ENCODE data around the gene KAT6B. TPM values are rescaled to one million over a fixed set of nuclear protein-coding genes. Genes with fewer than 3 reads are reported as not detected.
A peak's percentile ranks its signal among the peaks of the same experiment; 100 is the strongest.

The KAT6B gene
- total and polyA plus RNA-seq, 5 experiments from 2014 or later: 19.0 to 70.3 (median 29.3) TPM

DNA sequence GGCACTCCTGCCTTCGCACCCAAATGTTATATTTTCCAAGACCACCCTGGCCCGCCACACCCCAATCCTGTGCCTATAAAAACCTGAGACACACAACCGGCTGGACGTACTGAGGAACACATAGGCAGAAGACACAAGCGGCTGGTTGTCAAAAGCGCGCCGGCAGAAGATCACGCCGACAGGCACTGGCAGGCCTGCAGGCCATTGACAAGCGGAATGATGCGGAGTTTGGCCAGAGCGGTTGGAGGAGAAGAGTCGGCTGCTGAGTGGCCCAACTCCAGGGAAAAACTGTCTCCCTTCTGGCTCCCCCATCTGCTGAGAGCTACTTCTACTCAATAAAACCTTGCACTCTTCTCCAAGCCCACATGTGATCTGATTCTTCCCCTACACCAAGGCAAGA, 245.4 kb downstream of the KAT6B start:
- POLR2A ChIA-PET: no interaction called here
- Mint-ChIP-seq H3K27me3 (no peaks in the 10 kb centered on the region), H3K36me3 (no peaks in the 10 kb centered on the region), H3K4me1 (peaks cover 5 to 8% (median 6%) of the 10 kb centered on the region in 4 donors), H3K4me3 (peak overlapping the region in 1 of 10 donors; percentile 10), H3K27ac (no peak overlapping the region), H3K9me3 (no peaks in the 10 kb centered on the region)
- ATAC-seq (no peak), DNase-seq (no peak)

DNA sequence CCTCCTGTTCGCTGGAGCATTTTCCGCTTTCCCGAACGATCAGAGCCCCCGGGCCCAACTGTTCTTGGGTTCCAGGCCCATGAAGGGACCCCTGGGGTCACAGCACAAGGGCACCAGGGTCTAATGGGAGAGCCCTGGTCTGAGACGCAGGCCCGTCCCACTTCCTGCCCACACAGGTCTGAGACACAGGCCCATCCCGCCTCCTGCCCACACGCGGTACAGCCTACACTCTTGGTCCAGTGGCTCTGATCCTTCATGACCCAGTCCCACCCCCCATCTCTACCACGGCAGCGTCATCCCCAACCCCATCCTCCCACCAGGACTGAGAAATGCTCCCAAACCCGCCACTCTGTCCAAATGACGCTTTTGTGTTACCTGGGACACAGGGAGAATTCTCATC, 246.3 kb downstream of the KAT6B start:
- Mint-ChIP-seq H3K36me3 (no peaks in the 10 kb centered on the region), H3K9me3 (no peaks in the 10 kb centered on the region), H3K4me3 (no peak overlapping the region), H3K4me1 (peaks cover 5 to 8% (median 6%) of the 10 kb centered on the region in 4 donors), H3K27ac (no peak overlapping the region), H3K27me3 (no peaks in the 10 kb centered on the region)
- ATAC-seq (no peak), DNase-seq (no peak)
- POLR2A ChIA-PET: no interaction called here

DNA sequence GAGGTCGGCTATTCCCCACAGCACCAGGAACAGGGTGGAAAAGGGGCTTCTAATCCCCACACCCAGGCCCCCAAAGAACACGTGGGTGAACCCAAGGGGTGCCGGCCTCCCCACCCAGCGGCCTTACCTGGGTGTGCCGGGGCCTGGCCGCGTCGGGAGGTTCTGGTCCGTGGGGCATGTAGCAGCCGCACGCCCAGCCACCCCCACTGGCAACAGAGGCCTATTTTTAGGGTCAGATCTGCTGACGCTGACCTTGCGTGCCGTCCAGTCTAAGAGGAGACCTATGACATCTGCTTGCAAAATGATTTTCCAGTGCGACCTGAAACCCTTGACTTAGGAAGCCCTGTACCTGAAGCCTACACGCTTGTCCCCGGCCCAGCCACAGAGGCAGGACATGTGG, 247.0 kb downstream of the KAT6B start:
- H3K27me3 Mint-ChIP-seq: no peaks in the 10 kb centered on the region
- no peaks in the 10 kb centered on the region for H3K9me3 Mint-ChIP-seq
- H3K4me3 Mint-ChIP-seq: no peak overlapping the region
- no peaks in the 10 kb centered on the region for H3K36me3 Mint-ChIP-seq
- POLR2A ChIA-PET: no interaction called here
- H3K27ac Mint-ChIP-seq: no peak overlapping the region
- DNase-seq: no peak
- peaks cover 5 to 8% (median 6%) of the 10 kb centered on the region in 4 donors for H3K4me1 Mint-ChIP-seq
- no peak for ATAC-seq

DNA sequence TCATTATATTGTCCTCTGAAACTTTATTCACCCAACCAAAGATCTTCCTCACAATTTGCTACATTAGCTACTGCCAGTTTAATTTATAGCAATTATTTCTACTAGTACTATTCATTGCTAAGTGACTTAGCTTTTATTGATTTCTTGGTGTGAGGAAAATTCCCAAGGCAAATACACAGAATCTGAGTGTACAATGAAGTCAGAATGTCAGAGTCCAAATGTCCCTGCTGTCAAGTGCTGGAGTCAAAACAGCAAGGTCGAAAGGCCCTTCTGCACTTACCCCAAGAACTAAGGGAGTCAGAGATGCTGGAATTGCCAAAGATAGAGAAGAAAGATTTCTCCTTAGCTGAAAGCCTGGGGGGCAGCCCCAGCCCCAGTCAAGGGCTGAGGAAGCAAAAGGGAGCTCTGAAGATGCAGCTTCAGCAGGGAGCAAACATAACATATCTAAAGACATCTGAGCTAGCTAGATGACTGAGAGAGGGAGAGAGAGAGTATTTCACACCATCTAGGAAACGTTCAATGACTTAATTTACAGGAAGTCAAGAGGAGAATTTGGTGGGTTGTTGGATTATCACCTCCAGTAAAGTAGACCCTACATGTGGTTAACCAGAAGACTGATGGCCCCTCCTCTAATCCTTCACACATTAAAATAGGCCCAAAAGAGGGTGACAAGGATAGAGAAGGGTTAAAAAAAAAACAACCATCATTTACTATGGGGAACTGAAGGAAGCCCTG, 248.5 kb downstream of the KAT6B start:
- Mint-ChIP-seq H3K9me3 (no peaks in the 10 kb centered on the region), H3K4me3 (no peak overlapping the region), H3K27me3 (no peaks in the 10 kb centered on the region), H3K4me1 (peaks cover 6 to 8% (median 7%) of the 10 kb centered on the region in 4 donors), H3K36me3 (no peaks in the 10 kb centered on the region), H3K27ac (peak overlapping the region in 3 of 10 donors; percentile 19 to 73 (median 25))
- DNase-seq (no peak), ATAC-seq (no peak)
- POLR2A ChIA-PET: no interaction called here

DNA sequence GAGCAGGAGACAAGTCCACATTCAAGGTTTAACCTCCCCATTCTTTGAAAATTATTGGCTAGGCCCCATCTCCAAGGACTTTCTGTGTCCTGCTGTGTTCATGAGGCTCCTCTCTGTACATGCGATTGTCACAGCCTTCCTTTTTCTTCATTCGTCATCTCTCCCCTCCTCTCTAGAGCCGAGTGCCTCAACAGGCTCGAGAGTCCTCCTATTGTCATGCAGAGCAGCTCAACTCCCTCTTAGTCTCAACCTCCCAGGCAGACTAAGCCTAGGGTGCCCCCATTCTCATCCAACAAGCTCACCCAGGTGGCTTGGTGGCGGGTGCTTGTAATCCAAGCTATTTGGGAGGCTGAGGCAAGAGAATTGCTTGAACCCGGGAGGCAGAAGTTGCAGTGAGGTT, 249.9 kb downstream of the KAT6B start:
- peak overlapping the region in 1 of 10 donors; percentile 31 for H3K27ac Mint-ChIP-seq
- ATAC-seq (no peak), DNase-seq (no peak)
- peaks cover 0 to 7% (median 2%) of the 10 kb centered on the region in 9 donors for H3K9me3 Mint-ChIP-seq
- POLR2A ChIA-PET: no interaction called here
- peaks cover 0 to 4% (median 0%) of the 10 kb centered on the region in 3 donors for H3K36me3 Mint-ChIP-seq
- H3K4me3 Mint-ChIP-seq: no peak overlapping the region
- peaks cover 4 to 8% (median 5%) of the 10 kb centered on the region in 4 donors for H3K4me1 Mint-ChIP-seq
- H3K27me3 Mint-ChIP-seq: no peaks in the 10 kb centered on the region

DNA sequence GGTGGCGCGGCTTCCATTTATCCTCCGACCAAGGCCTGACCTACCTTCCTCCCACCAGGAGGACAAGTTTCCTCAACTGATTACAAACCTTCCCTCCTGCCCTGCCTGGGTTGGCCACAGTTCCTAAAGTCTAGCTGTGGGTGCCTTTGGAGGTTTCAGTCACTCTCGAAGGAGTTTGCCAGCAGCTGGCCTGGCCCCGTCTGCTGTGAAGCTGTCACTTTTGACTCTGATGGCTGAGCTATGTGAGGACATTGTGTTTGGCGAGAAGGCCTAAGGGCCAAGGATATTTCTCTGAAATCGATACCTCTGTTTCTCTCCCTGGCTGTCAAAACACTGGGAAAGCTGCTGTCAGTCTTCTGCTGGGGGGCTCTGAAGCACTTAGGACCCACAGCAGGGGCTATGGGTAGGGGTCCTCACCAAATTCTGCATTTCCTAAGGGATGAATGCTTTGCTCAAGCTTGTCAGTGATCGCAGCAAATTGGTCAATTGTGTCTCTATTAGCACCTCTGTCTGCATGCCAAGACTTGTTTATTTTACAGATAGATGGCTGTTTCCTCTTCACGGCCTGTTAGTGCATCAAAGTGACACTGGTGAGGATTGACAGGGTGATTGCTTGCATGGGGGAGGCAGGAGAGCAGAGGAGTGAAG, 253.2 kb downstream of the KAT6B start:
- peaks cover 4 to 7% (median 6%) of the 10 kb centered on the region in 4 donors for H3K4me1 Mint-ChIP-seq
- ATAC-seq (no peak), DNase-seq (no peak)
- POLR2A ChIA-PET: interaction anchor here (0.6 kb wide), 1 partner anchor 329 kb away, joined by 4 read pairs; no protein-coding TSS in a partner anchor
- H3K4me3 Mint-ChIP-seq: no peak overlapping the region
- H3K27ac Mint-ChIP-seq: no peak overlapping the region
- peaks cover 0 to 12% (median 6%) of the 10 kb centered on the region in 9 donors for H3K9me3 Mint-ChIP-seq
- H3K27me3 Mint-ChIP-seq: no peaks in the 10 kb centered on the region
- H3K36me3 Mint-ChIP-seq: peaks cover 0 to 6% (median 0%) of the 10 kb centered on the region in 3 donors

DNA sequence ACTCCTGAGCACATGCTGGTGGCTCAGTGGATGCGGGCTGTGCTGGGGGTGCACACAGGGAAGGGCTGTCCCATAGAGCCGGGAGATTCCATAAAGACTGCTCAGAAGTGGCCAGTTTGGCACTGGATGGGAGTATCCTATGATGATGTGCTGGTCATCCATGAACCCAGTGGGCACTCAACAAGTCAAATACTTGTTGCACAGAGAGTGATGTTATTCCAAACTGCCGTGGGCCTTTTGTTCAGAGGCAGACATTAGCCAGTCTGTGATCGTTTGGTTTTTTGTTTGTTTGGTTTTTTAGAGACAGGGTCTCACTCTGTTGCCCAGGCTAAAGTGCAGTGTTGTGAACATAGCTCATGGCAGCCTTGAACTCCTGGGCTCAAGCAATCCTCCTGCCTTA, 254.2 kb downstream of the KAT6B start:
- Mint-ChIP-seq H3K27me3 (no peaks in the 10 kb centered on the region), H3K4me3 (no peak overlapping the region), H3K36me3 (peaks cover 0 to 6% (median 0%) of the 10 kb centered on the region in 3 donors), H3K4me1 (peaks cover 0 to 3% (median 0%) of the 10 kb centered on the region in 4 donors), H3K27ac (no peak overlapping the region), H3K9me3 (peaks cover 0 to 12% (median 6%) of the 10 kb centered on the region in 9 donors)
- POLR2A ChIA-PET: no interaction called here
- no peak for ATAC-seq
- DNase-seq: no peak

DNA sequence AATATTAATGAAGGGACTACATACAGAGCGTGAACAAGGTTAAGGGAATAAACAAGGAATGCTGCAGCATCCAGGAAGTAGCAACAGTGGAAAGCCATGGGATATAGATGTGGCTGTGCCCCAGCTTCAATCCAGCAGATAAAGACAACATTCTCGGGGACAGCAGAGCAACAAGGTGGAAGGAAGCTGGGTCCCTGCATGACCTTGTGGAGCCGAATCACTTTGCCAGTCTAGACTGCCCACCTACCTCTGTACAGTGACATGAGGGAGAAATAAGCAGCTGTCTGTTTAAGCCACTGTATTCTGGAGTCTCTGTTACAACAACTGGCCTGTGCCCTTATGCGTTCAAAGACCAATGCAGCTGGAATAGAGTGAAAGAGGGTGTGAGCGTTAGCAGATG, 255.0 kb downstream of the KAT6B start:
- ATAC-seq (no peak), DNase-seq (no peak)
- Mint-ChIP-seq H3K4me3 (no peak overlapping the region), H3K27me3 (no peaks in the 10 kb centered on the region), H3K27ac (peak overlapping the region in 2 of 10 donors; percentile 9 to 43), H3K4me1 (peaks cover 0 to 3% (median 0%) of the 10 kb centered on the region in 4 donors), H3K9me3 (peaks cover 0 to 12% (median 6%) of the 10 kb centered on the region in 9 donors), H3K36me3 (peaks cover 0 to 6% (median 0%) of the 10 kb centered on the region in 3 donors)
- POLR2A ChIA-PET: no interaction called here

Measured in naive thymus-derived CD8-positive, alpha-beta T cell (primary cell).